Panc1 (cell line): ENCODE results near the gene ARHGEF28. TPM values are rescaled to one million over a fixed set of nuclear protein-coding genes. Genes with fewer than 3 reads are reported as not detected.

Experiments
- ATAC-seq: fragments of 200-7000 bp; cut with Tn5 transposase; 2 replicates; pipeline ENCODE4 v1.9.1; 2020; ENCODE audit warnings: mild to moderate bottlenecking, moderate library complexity
- BruUV-seq: library from RNA; stranded (reverse); fragments of 400-500 nt; replicated peaks from 2 replicates; lab custom pipeline; 2021; lab: Mats Ljungman, UMichigan
- CTCF ChIA-PET: fragments of 300-600 bp; sonication (Branson Sonifier 250); formaldehyde crosslinking; loops from one replicate; lab custom pipeline; 2022; ENCODE audit warnings: antibody characterized with exemption; lab: Charles Lee
- POLR2A ChIA-PET: fragments of 300-600 bp; sonication (Branson Sonifier 250); formaldehyde crosslinking; loops from one replicate; lab custom pipeline; 2022; ENCODE audit warnings: antibody characterized with exemption; lab: Charles Lee
- DNase-seq: peaks from one replicate; pipeline ENCODE4 v3.0.0-alpha.2; 2010; ENCODE audit warnings: low read depth, low spot score
- H3K27ac ChIP-seq: 2 replicates; pipeline ENCODE4 v1.5.1; 2011; ENCODE audit warnings: mild to moderate bottlenecking, low read length, inconsistent platforms
- H3K27me3 ChIP-seq: fragments of 200-500 bp; sonication (Bioruptor generic); 2 replicates; pipeline ENCODE4 v1.6.0; 2014; ENCODE audit warnings: low read length, inconsistent platforms; ENCODE audit not compliant: control insufficient read depth, insufficient read depth
- H3K36me3 ChIP-seq: fragments of 200-500 bp; sonication (Bioruptor generic); 2 replicates; pipeline ENCODE4 v1.5.1; 2014; ENCODE audit warnings: inconsistent platforms, mild to moderate bottlenecking, low read length, moderate library complexity; ENCODE audit not compliant: control insufficient read depth, insufficient read depth
- H3K4me1 ChIP-seq: 2 replicates; pipeline ENCODE4 v1.5.1; 2011; ENCODE audit warnings: inconsistent platforms, mild to moderate bottlenecking, low read length, moderate library complexity; ENCODE audit not compliant: control insufficient read depth, insufficient read depth
- H3K4me3 ChIP-seq, 2 experiments: 2 replicates each; pipeline ENCODE4 v1.5.1; 2011 to 2012; ENCODE audit warnings: low read depth in 2 of 2, low read length in 2 of 2, mild to moderate bottlenecking in 2 of 2, inconsistent platforms in 1 of 2, moderate library complexity in 1 of 2
- H3K9me3 ChIP-seq: fragments of 200-500 bp; sonication (Bioruptor generic); 2 replicates; pipeline ENCODE4 v1.5.1; 2014; ENCODE audit warnings: low read depth, mild to moderate bottlenecking, inconsistent platforms, low read length, moderate library complexity; ENCODE audit not compliant: control insufficient read depth, insufficient read depth
- POLR2AphosphoS5 ChIP-seq: IDR thresholded peaks from 2 replicates; pipeline ENCODE4 v1.6.1; 2012; ENCODE audit warnings: mild to moderate bottlenecking, low read depth, low read length, moderate library complexity
- SIN3A ChIP-seq: IDR thresholded peaks from 2 replicates; pipeline ENCODE4 v1.6.1; 2012; ENCODE audit warnings: low read depth, mild to moderate bottlenecking, low read length, moderate library complexity, borderline replicate concordance; ENCODE audit not compliant: insufficient read depth
- TCF7L2 ChIP-seq: IDR thresholded peaks from 2 replicates; pipeline ENCODE4 v1.6.1; 2011; ENCODE audit warnings: mild to moderate bottlenecking, low read depth, low read length, inconsistent platforms
- in situ Hi-C: cut with HindIII; loops from 2 replicates; pipeline ENCODE4 v1.10.0; 2016; ENCODE audit warnings: low sequenced_read_pairs, low pct_unique_long_range_greater_than_20kb
- intact Hi-C: fragments of 100-400 bp; cut with micrococcal nuclease; formaldehyde crosslinking; loops from one replicate; pipeline ENCODE4 v1.10.0; 2022; ENCODE audit not compliant: unreplicated experiment
- total RNA-seq: library from RNA; stranded (reverse); gene quantifications from one replicate; pipeline ENCODE4 v1.2.1, GENCODE V29; 2021; ENCODE audit not compliant: unreplicated experiment
- TF ChIP-seq, protein P1 (sequence below), 2 experiments: IDR thresholded peaks; 2 replicates each; pipeline ENCODE4 v1.6.1; 2011 to 2012; ENCODE audit warnings: low read depth in 2 of 2, control low read depth in 1 of 2, low read length in 1 of 2, mild to moderate bottlenecking in 1 of 2, moderate library complexity in 1 of 2; ENCODE audit not compliant: insufficient read depth in 1 of 2
- TF ChIP-seq, protein P2 (sequence below): fragments of 450-650 bp; IDR thresholded peaks from 2 replicates; pipeline ENCODE4 v1.5.1; 2017; ENCODE audit warnings: mild to moderate bottlenecking

The ARHGEF28 gene
- total RNA-seq, 1 experiment from 2014 or later: 34.8 TPM

DNA sequence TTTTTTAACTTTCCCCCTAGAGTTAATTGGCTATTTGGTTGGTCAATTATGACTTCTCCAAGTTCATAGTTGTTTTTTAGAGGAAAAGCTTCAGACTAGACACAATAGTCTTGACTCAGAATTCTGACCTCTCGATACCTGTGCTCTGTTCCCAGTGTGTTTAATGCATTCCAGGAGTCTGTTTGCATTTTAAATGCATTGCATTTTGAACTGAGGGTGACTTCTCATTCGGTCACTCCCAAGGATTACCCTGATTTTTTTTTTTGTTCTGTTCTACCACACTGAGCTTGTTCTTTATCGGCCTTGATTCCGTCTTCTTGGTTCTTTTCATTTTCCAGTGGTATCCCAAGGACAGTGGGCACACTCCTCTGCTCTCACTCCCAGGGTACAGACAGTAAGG, 16.3 kb downstream of the ARHGEF28 start:
- ChIA-PET CTCF (interaction anchor here (1.5 kb wide), 1 partner anchor 9 kb away, joined by 6 read pairs; no protein-coding TSS in a partner anchor), POLR2A (no interaction called here)
- no peak for ATAC-seq

GRCh38 chr5:73644385-73644963, 18.5 kb downstream of the ARHGEF28 start:
- H3K9me3 ChIP-seq: no peaks in the 10 kb centered on the region
- CTCF ChIA-PET: no interaction called here
- no peaks in the 10 kb centered on the region for H3K27me3 ChIP-seq
- H3K36me3 ChIP-seq: no peaks in the 10 kb centered on the region
- in situ Hi-C loops: no loop called here
- POLR2A ChIA-PET: no interaction called here
- DNase-seq (no peak), ATAC-seq (0 out of 2 replicates have a peak, but pooled peaks have one; percentile 35)
- no peak overlapping the region for H3K4me3 ChIP-seq
- intact Hi-C loops: no loop called here
- H3K27ac ChIP-seq: peak overlapping the region; percentile 39
- BruUV-seq: no TSS peak
- H3K4me1 ChIP-seq: peaks cover 41% of the 10 kb centered on the region
- TF ChIP-seq, protein P1, sequence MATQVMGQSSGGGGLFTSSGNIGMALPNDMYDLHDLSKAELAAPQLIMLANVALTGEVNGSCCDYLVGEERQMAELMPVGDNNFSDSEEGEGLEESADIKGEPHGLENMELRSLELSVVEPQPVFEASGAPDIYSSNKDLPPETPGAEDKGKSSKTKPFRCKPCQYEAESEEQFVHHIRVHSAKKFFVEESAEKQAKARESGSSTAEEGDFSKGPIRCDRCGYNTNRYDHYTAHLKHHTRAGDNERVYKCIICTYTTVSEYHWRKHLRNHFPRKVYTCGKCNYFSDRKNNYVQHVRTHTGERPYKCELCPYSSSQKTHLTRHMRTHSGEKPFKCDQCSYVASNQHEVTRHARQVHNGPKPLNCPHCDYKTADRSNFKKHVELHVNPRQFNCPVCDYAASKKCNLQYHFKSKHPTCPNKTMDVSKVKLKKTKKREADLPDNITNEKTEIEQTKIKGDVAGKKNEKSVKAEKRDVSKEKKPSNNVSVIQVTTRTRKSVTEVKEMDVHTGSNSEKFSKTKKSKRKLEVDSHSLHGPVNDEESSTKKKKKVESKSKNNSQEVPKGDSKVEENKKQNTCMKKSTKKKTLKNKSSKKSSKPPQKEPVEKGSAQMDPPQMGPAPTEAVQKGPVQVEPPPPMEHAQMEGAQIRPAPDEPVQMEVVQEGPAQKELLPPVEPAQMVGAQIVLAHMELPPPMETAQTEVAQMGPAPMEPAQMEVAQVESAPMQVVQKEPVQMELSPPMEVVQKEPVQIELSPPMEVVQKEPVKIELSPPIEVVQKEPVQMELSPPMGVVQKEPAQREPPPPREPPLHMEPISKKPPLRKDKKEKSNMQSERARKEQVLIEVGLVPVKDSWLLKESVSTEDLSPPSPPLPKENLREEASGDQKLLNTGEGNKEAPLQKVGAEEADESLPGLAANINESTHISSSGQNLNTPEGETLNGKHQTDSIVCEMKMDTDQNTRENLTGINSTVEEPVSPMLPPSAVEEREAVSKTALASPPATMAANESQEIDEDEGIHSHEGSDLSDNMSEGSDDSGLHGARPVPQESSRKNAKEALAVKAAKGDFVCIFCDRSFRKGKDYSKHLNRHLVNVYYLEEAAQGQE (IDR thresholded peaks at IDR 0.05; ENCODE audit: insufficient read depth in 1 of 2, low read depth in 2 of 2, low read length in 1 of 2): no peak
- no peak for TF ChIP-seq TCF7L2
- TF ChIP-seq, protein P2, sequence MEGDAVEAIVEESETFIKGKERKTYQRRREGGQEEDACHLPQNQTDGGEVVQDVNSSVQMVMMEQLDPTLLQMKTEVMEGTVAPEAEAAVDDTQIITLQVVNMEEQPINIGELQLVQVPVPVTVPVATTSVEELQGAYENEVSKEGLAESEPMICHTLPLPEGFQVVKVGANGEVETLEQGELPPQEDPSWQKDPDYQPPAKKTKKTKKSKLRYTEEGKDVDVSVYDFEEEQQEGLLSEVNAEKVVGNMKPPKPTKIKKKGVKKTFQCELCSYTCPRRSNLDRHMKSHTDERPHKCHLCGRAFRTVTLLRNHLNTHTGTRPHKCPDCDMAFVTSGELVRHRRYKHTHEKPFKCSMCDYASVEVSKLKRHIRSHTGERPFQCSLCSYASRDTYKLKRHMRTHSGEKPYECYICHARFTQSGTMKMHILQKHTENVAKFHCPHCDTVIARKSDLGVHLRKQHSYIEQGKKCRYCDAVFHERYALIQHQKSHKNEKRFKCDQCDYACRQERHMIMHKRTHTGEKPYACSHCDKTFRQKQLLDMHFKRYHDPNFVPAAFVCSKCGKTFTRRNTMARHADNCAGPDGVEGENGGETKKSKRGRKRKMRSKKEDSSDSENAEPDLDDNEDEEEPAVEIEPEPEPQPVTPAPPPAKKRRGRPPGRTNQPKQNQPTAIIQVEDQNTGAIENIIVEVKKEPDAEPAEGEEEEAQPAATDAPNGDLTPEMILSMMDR: no peak

More for the DNA sequence above, 16.3 kb downstream of the ARHGEF28 start:
- in situ Hi-C loops (no loop called here), intact Hi-C loops (no loop called here)
- TF ChIP-seq SIN3A: no peak
- TF ChIP-seq TCF7L2: no peak
- no peak for TF ChIP-seq POLR2AphosphoS5
- TF ChIP-seq, protein P1 (IDR thresholded peaks at IDR 0.05; ENCODE audit: insufficient read depth in 1 of 2, low read depth in 2 of 2, low read length in 1 of 2): no peak
- TF ChIP-seq, protein P2: no peak
- H3K4me1 ChIP-seq: peaks cover 62% of the 10 kb centered on the region
- BruUV-seq: no TSS peak
- no peak for DNase-seq
- no peaks in the 10 kb centered on the region for H3K36me3 ChIP-seq
- no peak overlapping the region; a peak in 1 of 4 replicates for H3K4me3 ChIP-seq
- no peaks in the 10 kb centered on the region for H3K27me3 ChIP-seq
- peak overlapping the region; percentile 84 for H3K27ac ChIP-seq
- H3K9me3 ChIP-seq: no peaks in the 10 kb centered on the region
